NCI-H187 (cell line): Measurements from ENCODE around the gene MACROD1.
A peak's percentile ranks its signal among the peaks of the same experiment; 100 is the strongest.

ENCODE experiments used
- DNase-seq, 2 experiments: peaks; one replicate each; lab custom pipeline; 2025; lab: John Stamatoyannopoulos, UW

Gene MACROD1

DNA sequence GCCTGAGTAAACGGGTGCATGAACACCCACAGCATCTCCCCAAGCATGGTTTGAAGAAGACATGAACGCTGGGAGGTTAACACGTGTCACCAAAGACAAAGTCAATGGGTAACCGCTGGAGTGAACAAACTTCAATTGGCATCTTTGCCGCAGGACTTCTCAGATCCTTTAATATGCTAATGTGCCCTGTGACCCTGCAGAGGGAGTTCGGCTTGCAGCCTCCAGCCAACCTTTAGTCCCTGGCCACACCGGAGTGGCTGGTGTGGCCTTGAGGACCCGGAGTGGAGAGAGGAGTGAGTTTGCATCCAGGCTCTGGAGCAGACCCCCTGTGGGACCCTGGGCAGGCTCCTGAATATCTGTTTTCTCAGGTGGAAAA is 73.2 kb downstream of the MACROD1 start:
- no peak for DNase-seq

DNA sequence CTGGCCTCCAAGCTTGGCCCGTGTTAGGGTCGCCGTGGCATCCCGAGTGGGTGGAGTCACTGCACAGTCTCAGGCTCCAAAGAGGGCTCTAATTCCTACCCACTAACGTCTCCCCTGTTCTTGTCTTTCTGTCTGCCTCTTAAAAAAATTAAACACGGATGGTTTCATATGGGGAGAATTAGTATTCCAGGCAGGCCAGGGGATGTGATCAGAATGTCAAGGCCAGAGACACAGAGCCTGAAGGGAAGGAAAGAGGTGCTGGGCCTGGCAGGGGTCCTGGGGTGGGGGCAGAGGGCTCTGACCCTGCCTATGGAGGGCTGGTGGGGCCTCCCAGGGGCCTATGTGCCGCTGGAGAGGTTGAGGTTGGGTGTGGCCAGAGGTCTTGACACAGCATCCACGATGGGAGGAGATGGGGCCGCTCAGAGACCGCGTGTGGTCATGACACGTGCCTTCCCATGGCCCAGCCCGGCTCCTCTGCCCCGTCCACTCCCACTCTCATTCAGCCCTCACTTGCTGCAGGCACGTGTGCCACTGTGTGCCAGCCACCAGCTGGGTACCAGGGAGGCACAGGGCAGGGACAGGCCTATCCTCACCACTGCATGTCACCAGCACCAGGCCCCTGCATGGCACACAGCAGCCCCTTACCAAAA is 73.7 kb downstream of the MACROD1 start:
- DNase-seq = no peak

DNA sequence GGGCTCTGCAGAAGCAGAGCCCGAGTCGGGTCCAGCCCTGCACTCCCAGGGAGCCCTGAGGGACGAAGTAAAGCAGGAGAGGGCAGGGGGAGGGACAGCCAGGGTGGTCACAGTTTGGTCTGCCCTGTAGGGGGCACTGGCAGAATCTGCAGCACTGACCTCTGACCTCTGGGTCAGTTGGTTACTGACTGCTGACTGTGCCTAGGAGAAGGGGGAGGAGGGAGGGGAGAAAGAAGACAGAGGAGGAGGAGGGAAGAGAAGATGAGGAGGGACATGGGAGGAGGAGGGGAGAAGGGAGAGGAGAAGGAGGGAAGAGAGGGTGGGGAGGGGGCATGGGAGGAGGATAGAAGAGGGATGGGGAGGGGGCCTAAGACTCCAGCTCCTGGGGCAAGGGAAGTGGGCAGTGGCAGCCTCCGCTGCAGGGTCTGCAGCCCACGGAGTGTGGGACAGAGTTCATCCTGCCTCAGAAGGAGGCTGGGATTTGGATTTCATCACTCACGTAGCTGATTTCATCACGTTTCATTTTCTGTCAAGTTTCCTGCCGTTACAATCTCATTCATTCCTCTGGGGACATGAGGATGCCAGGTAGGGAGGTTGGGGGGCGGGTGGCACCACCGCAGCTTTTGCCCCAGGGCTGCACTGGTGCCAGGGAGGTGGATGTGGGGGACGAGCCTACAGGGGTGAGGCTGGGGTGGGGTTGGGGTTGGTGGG is 75.0 kb downstream of the MACROD1 start:
- no peak for DNase-seq

DNA sequence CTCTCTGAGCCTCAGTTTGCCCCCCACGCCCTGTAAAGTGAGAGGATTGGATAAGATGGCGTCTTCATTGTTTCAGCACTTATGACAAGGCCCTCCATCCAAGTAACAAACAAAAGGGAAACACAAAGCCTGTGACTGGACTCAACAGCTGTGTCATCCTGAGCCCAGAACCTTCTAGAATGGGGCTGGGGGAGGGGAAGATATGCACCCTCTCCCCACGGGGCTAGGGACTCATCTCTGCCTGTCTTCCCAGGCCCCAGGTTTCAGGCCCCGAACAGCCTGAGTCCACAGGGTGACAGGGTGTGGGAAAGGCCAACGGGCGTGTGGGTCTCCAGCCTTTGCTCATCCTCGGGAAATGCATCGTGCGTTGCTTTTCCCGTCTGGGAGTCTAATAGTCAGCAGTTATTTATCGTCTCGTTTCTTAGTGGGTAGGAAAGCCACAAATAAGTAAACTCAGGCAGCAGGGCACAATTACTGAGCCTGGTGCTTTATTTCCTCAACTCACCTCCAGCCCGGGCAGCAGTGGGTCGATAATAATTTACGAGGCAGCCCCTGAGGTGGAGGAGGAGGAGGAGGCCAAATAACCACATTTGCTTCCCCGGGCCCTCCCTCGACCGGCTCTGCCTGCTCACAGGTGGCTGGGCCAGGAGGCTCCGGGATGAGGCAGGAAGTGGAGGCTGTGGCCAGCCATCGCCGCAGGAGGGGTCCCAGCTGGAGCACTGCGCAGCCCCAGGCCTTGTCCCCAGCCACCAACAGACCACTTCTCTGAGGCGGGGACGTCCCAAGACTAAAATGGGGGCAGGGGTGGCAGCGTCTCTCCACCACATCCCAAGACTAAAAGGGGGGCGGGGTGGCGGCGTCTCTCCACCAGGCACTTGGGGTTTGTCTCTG is 75.8 kb downstream of the MACROD1 start:
- DNase-seq = no peak

DNA sequence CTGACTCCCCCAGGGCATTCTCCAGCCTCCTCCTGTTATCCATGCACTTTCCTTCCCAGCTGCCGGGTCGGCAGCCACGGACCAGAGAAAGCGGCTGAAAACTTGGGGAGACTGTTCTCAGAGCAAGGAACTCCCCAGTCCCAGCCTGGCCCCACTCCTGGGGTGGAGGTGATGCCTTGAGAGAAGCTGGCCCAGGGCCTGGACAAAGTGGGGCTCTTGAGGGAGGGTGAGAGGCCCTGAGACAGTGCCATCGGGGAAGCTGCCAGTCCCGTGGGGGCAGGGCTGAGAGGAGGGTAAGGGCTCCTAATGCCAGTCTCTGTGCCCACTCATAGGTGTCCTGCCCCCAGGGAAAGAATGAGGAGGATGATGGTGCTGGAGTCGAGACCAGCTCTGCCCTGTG is 76.4 kb downstream of the MACROD1 start:
- no peak for DNase-seq

DNA sequence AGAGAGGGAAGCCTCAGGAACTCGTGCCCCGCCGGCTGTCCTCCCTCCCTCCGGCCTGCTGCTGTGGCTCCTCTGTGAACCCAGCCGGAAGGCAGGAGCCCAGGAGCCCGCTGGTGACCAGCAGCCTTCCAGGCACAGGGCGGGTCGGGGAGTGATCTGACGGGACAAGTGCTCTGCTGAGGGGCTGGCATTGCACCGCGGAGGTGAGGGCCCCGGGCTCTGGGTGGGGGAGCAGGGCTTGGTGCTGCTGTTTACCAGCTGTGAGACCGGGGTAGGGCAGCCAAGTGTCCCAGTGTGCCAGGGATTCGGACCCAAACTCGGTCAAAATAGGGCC is 76.9 kb downstream of the MACROD1 start:
- no peak for DNase-seq

DNA sequence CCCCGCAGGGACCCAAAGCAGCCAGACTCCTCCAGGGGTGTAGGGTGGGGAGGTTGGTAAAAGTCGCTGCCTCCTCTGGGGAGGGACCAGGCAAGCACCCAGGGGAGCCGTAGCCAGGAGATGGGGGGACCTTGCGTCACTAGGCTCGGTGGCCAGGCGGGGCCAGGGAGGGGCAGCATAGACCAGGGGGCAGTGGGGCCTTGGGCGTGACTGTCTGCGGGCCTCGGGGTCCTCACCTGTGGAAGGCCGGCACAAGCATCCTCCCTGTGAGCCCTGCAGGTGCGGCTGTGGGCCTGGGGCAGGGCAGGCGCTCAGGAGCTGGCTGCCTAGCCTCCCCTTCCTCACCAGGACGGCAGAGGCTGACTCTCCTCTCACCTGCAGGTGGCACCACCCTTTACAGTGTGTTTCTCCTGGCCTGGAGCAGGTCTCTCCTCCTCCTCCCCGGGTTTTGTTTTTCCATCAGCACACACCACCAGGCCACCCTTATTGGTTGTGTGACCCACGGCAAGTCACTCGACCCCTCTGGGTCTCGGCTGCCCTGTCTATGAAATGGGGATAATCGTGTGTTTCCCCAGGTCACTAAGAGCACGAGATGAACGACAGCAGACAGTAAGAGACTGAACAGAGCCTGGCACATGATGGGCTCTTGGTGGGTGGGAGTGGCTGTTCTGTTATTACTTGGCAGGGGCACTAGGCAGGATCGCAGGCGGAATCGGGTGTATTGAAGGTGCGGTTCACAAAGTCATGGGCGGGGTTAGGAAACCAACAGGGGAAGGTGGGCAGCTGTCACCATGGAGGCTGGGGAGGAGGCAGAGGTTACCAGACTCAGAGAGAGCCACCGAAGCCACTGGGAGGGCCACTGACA is 77.5 kb downstream of the MACROD1 start:
- no peak for DNase-seq

DNA sequence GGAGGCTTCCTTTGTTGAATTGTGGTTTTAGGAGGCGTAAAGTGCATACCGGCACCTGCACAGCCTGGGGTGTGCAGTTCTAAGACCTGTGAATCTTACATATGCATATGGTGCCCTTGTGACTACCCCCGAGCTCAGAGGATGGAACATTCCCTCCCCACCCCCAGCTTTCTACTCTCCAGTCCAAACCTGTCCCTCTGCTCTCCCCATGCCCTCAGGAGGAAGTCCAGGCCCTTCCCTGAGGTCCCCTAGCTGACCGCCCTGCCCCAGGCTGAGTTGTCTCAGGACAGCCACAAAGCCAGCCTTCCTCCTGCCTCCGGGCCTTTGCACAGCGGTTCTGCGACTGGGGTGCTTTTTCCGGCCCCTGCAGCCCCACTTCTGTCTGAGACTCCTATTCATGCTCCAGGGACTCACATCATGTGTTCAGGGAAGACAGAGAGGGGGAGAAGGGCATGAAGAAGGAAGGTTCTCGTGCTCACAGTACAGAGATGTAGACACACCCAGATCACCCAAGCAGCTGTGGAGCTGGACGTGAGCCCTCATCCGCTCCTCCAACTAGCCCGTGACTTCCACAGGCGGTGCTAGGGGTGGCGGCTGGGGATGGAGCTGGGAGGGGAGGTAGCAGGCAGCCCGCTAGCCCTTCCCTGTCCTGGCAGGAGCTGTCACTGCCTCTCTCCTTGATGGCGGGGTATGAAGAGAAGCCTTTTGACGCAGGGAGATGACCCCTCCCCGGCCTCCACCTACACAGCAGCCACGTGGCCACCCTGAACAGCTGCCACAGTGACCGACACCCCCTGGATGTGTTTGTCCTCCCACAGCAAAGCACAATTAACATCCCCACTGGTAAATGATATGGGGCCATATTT is 79.4 kb downstream of the MACROD1 start:
- peak; percentile 17 to 53 for DNase-seq

DNA sequence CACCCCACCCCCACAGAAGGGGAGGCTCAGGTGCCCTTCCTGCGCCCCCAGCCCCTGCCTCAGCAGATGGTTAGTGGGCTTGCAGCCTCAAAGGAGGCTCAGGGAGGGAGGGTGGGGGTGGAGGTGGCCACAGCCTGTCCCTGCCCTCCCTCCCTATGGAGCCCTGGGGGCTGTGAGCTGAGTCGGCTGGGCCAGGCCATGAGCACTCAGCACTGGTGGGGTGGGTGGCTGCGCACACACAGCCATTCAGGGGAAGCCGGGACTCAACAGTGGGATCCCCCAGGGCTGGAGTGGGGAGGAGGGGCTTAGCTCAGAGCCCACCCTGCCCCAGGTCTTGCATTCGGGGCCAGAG is 80.0 kb downstream of the MACROD1 start:
- no peak for DNase-seq

DNA sequence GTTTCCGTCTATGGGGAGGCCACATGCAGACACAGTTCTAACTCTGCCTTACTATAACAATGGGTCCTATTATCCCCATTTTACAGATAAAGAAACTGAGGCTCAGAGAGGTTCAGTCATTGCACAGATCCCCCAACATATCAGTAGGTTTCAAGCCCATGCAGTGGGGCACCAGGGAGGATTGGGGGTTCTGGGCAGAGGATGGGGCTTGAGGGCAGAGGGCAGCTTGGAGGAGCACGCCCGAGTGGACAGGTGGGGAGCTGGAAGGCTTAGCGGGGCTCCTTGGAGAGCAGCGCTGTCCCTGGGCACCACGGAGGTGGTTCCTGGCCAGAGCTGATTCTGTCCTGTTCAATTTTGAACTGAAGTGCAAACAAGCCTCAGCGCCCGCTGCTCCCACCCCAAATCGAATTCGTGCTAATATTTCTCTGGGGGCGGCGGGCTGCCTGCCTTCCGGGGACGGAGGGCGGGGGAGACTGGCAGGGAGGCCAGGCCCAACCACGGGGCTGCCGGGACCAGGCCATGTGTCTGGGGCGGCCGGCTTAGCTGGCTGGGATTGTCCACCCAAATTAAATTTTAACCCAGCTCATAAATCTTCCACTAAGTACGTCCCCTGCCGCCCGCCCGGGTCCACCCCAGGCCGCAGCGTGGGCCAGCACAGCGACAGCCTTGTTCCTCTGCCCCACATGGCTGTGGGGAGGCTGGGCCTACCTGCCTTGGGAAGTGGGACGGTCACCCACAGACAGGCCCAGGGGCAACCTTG is 80.8 kb downstream of the MACROD1 start:
- no peak for DNase-seq

DNA sequence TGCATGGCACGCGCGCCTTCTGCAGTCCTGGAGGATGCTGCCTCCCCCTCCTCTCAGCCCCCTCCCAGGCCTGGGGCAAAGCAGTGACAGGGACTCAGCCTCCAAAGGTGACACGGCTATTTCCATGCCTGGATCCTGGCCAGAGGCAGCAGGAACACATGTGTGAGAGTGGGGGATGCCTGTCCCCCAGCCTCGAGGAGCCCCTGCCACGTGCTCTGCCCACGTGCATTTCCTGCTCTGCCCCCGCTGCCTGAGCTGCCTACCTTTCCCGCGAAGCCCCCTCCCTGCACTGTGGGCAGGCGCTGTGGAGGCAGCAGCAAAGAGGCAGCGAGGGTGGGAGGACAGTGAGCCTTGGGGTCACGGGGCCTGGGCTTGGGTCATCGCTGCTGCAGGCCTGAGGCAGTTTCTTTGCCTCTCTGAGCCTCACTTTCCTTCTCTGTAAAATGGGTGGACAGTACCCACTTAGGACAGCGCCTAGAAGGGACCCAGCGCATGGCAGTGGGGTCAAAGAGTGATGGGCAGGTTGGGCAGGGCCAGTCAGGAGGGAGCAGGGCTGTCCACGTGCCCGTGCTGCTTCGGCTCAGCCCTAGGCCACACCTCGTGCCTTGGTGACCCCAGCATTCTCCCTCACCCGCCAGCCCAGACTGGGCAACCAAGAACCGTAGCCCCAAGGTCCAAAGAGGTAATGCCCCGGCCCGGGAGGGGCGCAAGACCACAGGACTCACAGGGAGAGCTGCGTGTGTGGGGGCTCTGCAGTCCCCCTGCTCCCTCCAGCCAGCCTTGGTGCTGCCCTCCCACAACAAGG is 81.6 kb downstream of the MACROD1 start:
- no peak for DNase-seq

DNA sequence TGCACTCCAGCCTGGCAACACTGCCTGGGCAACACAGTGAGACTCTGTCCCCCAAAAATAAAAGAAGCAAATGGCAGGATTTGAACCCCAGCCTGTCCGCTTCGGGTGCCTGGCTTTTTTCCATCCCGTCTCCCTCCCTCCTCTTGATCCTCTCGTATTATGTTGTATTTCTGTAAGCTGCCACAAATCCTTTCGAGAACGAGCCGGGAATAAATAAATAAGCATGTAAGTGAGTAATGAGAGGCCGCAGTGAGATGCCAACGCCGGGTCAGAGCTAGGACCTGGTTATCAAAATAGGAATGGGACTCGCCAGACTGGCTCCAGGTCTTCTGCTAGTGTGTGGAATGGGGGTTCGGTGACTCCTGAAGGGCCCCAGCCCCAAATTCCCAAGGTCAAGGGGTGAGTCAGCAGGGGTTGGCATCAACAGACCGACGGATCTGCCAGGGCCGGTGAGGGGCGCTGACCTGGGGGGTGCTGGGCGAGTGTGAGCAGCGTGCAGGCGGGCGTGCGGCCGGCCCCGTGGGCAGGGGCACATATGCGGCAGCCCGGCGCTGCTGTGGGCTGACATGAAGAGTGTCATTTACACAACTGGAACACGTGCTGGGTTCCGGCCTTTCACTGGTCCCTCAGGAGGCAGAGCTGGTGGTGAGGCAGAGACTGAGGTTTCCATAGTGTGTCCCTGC is 82.4 kb downstream of the MACROD1 start:
- no peak for DNase-seq

DNA sequence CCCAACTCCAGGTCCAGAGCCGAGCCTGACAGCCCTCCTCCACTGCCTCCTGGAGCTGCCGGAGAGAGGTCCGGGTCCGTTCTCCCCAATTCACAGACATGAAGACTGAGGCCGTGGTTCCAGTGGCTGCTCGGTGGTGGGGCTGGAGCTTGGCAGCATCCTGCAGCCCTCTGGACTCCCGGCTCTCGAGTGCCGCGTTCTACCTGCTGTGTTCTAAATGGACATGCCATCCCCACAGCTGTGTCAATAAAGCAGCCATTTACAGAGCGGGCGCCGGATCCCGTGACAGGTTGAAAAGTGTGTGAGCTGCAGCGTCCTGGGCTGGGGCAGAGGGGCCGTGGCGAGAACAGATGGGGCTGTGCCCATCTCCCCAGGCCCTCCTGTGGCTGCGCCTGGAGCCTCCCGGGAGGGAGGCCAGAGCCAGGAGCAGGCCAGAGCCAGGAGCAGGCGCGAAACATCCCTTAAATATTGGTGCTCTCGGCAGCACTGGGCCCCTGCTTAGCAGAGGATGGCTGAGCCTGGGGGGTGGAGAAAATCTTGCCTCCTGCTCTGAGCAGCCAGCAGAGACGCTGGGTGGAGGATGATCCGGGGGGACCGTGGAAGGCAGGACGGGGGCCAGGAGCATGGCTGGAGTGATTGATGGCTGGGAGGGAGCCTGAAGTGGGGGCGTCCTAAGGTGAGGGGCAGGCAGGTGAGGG is 84.0 kb downstream of the MACROD1 start:
- peak; percentile 71 to 92 for DNase-seq

DNA sequence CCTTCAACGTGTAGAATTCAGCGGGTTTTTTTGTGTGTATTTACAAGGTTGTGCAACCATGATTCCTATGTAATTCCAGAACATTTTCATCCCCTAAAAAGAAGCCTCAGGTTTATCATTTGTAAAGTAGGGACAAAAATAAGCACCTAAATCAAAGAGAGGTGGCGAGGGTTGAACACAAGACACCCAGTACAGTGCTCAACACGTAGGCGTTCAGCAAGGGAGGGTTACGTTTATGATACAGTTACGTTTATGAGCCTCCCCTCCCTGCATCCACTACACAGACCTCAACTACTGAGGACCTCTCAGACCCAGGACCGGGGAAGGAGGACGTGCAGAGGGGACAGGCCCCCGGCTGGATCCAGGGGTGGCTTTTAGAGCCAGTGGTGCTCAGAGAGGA is 85.5 kb downstream of the MACROD1 start:
- DNase-seq = no peak

DNA sequence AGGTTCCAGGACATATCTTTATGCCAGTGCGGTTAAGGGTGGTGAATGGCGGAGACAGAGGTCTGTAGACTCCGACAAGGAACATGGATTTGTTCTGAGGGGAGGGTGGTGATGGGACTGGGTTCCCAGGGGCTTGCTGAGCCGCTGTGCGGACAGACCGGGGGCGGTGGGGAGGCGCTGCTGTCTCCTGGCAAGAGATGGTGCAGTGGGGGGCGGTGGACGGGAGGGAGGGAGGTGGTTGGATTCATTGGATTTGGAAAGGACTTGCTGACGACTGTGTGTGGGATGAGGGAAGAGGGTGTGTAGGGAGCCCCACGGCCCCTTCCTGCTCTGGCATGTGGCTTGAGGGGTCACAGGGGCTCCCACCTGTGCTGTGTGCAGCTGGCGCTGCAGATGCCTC is 87.0 kb downstream of the MACROD1 start:
- DNase-seq = no peak

DNA sequence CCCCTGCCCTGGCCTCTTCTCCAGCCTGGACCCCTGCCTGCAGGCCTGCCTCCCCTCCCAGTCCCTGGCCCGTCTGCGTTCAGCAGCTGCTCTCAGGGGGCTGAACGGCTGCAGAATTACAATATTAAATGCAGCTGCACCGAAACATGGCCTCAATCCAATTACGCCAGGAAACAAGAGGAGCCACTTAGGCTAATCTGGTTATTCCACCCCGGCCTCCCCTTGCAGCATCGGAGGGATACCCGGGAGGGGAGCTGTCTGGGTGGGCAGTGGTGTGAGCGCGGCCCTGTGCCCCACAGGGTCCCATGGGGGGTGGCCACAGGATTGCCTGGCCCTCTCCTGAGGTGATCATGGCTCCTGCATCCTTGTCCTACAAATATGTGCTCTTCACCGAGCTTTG is 87.6 kb downstream of the MACROD1 start:
- no peak for DNase-seq

DNA sequence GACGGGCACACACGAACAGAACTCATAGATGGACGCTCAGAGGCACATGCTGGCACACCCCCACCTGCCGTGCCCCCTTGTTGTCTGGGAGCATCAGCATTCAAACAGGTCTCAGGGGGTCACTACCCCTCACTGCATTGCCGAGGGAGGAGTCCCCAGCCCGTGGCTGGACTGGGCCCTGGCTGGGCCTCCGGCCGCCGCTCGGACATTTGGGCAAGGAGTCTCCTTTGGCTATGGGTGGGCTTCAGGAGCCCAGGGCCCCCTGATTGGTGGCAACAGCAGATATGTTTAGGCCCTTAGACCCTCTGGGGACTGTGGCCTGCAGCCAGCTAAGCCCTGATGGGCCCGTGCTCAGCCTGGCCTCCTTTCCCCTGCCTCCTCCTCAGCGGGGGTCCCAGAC is 88.3 kb downstream of the MACROD1 start:
- DNase-seq = no peak

DNA sequence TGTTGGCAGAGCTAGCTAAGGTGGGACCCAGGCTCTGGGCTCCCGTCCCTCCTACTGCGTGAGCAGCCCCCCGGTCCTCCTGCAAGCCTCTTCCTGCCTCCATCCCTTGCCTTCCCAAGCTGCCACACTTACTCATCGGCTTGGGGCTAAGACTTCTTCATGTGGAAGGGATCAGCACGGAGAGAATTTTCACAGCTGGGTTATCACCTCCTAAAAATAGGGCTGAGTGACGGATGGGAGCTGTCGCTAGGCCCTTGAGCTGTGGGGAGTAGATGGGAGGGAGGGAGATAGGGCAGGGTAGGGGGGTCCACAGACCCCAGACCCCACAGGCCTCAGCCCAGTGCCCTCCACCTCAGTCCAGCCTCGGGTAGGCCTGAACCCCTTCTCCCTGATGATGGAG is 89.2 kb downstream of the MACROD1 start:
- DNase-seq = no peak
